Measurements from ENCODE around the gene WRNIP1. TPM values are rescaled to one million over a fixed set of nuclear protein-coding genes. Genes with fewer than 3 reads are reported as not detected.

Gene WRNIP1
- total and polyA plus RNA-seq, 12 donors, result 27.7 to 82.2 (median 53.8) TPM

- TF ChIP-seq CTCF (IDR thresholded peaks at IDR 0.05) (no peak), POLR2A (IDR thresholded peaks at IDR 0.05) (no peak)
- peak in 3 of 7 donors; percentile 24 to 62 (median 47) for DNase-seq
- WGBS, 4 donors, result 46 to 90% (median 62%) methylated on average over 5 to 6 of the region's 6 CpGs
- Histone ChIP-seq H3K4me1 (replicated peaks in 1 of 2) (no peaks in the 10 kb centered on the region), H3K36me3 (replicated peaks in 1 of 2) (no peaks in the 10 kb centered on the region), H3K27me3 (no peaks in the 10 kb centered on the region), H3K27ac (no peak overlapping the region), H3K4me3 (no peak overlapping the region), H3K9me3 (replicated peaks in 1 of 3) (no peaks in the 10 kb centered on the region)
- intact Hi-C loops (cut with DNase I), result no loop called here
Observed at GRCh38 chr6:2804516-2804915, 39.3 kb downstream of the WRNIP1 start.

DNA sequence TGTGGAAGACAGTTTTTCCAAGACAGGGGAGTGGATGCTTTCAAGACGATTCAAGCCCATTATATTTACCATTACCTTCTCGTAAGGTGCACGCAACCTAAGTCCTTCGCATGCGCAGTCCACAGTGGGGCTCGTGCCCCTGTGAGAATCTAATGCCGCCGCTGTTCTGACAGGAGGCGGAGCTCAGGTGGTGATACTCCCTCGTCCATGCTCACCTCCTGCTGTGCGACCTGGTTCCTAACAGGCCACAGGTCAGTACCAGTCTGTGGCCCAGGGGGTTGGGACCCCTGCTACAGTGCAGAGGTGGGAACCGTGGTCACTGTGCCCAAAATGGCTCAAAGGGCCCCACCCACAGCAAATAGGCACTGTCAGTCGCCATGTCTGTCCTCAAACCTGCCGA, 39.8 kb downstream of the WRNIP1 start:
- intact Hi-C loops (cut with DNase I), result no loop called here
- H3K4me3 ChIP-seq, result no peak overlapping the region
- WGBS, 4 donors, result 96 to 99% (median 97%) methylated on average over 11 to 14 of the region's 14 CpGs
- no peak overlapping the region for H3K27ac ChIP-seq
- H3K36me3 ChIP-seq (replicated peaks in 1 of 2), result no peaks in the 10 kb centered on the region
- no peaks in the 10 kb centered on the region for H3K9me3 ChIP-seq (replicated peaks in 1 of 3)
- DNase-seq, result peak in 1 of 7 donors; percentile 5
- H3K4me1 ChIP-seq (replicated peaks in 1 of 2), result no peaks in the 10 kb centered on the region
- no peak for TF ChIP-seq POLR2A (IDR thresholded peaks at IDR 0.05)
- TF ChIP-seq CTCF (IDR thresholded peaks at IDR 0.05), result no peak
- no peaks in the 10 kb centered on the region for H3K27me3 ChIP-seq

- TF ChIP-seq POLR2A (IDR thresholded peaks at IDR 0.05), result no peak
- TF ChIP-seq CTCF (IDR thresholded peaks at IDR 0.05), result no peak
- WGBS, 4 donors, result 52 to 77% (median 57%) methylated on average over 3 of the region's 3 CpGs
- H3K4me3 ChIP-seq, result no peak overlapping the region
- no peak for DNase-seq
- no peaks in the 10 kb centered on the region for H3K27me3 ChIP-seq
- H3K4me1 ChIP-seq (replicated peaks in 1 of 2), result no peaks in the 10 kb centered on the region
- no peaks in the 10 kb centered on the region for H3K36me3 ChIP-seq (replicated peaks in 1 of 2)
- intact Hi-C loops (cut with DNase I), result no loop called here
- H3K27ac ChIP-seq, result no peak overlapping the region
- H3K9me3 ChIP-seq (replicated peaks in 1 of 3), result no peaks in the 10 kb centered on the region
Observed at GRCh38 chr6:2806644-2807043, 41.5 kb downstream of the WRNIP1 start.

DNA sequence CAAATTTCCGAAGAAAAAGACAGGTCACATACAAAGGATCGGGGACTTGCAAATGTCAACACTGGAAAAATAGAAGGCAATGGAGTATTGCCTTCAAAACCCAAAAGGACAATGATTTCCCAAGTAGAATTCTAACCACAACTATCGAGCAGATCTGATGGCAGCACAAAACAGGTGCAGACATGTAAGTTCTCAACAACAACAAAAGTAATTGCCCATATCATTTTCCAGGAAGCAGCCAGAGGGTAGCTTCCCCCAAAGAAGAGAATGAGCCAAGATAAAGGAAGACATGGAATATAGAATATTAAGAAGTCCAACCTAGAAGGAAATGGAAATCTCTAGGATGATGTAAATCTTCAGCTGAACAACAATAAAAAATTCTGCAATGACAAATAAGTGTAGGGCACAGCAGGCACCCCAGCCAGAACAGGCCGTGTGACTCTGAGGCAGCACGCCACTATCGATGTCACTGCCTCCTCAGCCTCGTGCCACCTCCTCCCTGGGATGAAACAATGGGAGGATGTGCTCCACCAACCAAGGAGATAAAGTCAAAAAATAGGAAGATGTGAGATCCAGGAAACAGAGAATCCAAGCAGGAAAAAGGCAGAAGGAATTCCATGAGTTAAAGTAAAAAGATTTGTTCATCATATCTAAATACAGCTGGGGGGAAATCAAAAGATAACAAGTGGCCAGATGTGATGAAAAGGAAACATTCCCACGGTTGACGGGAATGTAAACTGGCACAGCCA, 42.3 kb downstream of the WRNIP1 start:
- intact Hi-C loops (cut with DNase I), result no loop called here
- WGBS, 4 donors, result 71 to 76% (median 75%) methylated on average over 9 of the region's 9 CpGs
- TF ChIP-seq CTCF (IDR thresholded peaks at IDR 0.05) (no peak), POLR2A (IDR thresholded peaks at IDR 0.05) (no peak)
- Histone ChIP-seq H3K27ac (no peak overlapping the region), H3K36me3 (replicated peaks in 1 of 2) (no peaks in the 10 kb centered on the region), H3K4me1 (replicated peaks in 1 of 2) (no peaks in the 10 kb centered on the region), H3K27me3 (no peaks in the 10 kb centered on the region), H3K9me3 (replicated peaks in 1 of 3) (no peaks in the 10 kb centered on the region), H3K4me3 (no peak overlapping the region)
- peak in 3 of 7 donors; percentile 13 to 40 (median 29) for DNase-seq
